ENCODE measurements around the gene NTM. TPM values are rescaled to one million over a fixed set of nuclear protein-coding genes. Genes with fewer than 3 reads are reported as not detected.

NTM gene
- total and polyA plus RNA-seq, 2 experiments from 2014 or later, result 25.9 to 49.0 TPM

DNA sequence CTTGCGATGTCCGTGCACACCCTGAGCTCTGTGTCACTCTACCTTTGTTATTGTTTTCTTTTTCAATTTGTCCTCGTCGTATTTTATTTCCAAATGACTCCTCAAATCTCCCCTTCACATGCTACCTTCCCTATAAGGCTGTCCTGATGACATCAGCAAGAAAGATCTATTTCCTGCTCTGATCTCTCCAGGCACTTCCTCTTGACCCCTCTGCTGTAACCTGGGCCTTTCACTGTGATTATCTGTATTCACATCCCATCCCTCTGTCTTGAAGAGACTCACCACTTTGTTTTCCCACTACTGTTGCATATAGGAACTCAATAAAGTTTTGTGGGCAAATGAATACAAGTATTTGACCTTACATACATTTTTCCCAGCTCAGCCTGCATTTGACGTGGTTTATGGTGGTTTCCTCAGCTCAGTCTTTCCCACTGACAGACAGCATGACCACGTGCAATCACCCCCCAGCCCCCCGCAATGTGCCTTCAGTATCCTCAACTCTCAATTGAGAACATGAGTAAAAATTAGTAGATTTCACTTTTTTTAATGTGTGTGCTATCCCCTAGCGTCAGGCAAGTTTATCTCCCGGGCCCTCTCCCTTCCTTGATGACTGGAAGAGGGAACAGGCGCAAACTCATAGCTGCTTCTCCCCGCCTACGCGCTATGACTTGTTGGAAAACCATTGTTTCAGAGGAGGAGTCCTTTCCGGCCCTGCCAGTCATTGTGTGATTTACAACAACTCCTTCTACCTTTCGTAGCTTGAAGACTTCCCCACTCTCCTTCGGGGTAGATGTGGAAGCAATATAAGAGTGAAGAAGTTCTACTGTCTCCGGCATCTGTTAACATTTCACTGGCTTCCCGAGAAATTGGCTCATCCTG is 498.5 kb downstream of the NTM start:
- no peak overlapping the region for H3K9ac ChIP-seq
- WGBS, 2 experiments (ENCODE audit: low coverage in 1 of 2, low lambda C conversion rate in 2 of 2, missing lambda C conversion rate in 2 of 2), result 86 to 87% methylated on average over 18 of the region's 18 CpGs
- no peak overlapping the region for H3K4me3 ChIP-seq
- no peak overlapping the region for H3K4me2 ChIP-seq (ENCODE audit: unreplicated experiment)
- TF ChIP-seq EZH2 (IDR thresholded peaks at IDR 0.05; ENCODE audit: insufficient read depth, poor library complexity, severe bottlenecking) (no peak), EZH2phosphoT487 (IDR thresholded peaks at IDR 0.05; ENCODE audit: insufficient read depth, low read depth) (no peak)
- no peaks in the 10 kb centered on the region for H3K36me3 ChIP-seq (ENCODE audit: low read depth)
- no peaks in the 10 kb centered on the region for H3K9me2 ChIP-seq (ENCODE audit: insufficient read depth)
- no peaks in the 10 kb centered on the region for H3K4me1 ChIP-seq (ENCODE audit: insufficient read depth)
- no peak for DNase-seq
- H3K9me3 ChIP-seq (ENCODE audit: low read depth), result no peaks in the 10 kb centered on the region
- H3F3A ChIP-seq (ENCODE audit: insufficient read depth), result no peaks in the 10 kb centered on the region
- no peak overlapping the region for H3K27ac ChIP-seq
- no peaks in the 10 kb centered on the region for H3K79me2 ChIP-seq (ENCODE audit: insufficient read depth)
- H2AFZ ChIP-seq, result peak overlapping the region; percentile 51; the same call in 1 of the 2 replicates
- no peaks in the 10 kb centered on the region for H4K20me1 ChIP-seq (ENCODE audit: insufficient read depth)
- in situ Hi-C loops (cut with MboI), result loop anchor here (10.0 kb wide), 1 partner anchor 256 kb away; no protein-coding TSS in a partner anchor
- no peaks in the 10 kb centered on the region for H3K27me3 ChIP-seq (replicated peaks; ENCODE audit: insufficient read depth)

DNA sequence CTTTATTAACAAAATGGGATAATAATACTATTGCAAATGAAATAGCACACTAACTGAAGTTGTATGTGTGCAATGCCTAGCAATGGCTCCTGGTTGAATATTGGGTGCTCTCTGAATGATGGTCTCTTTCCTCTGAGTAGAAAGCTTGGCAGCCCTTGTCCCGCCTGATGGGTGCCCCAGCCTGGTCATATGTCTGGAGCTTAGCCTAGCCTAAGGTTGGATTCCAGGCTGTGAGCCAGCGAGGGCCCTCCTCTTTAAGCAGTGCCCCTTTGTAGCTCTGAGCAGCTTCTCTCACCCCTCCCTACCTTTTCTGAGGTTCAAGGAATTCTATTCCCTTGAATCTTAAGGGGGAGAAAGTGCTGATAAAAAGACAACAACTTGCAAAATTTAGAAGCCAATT is 499.9 kb downstream of the NTM start:
- Histone ChIP-seq H3F3A (ENCODE audit: insufficient read depth) (peaks cover 4% of the 10 kb centered on the region; the same call in 1 of the 2 replicates), H3K79me2 (ENCODE audit: insufficient read depth) (no peaks in the 10 kb centered on the region), H3K9me2 (ENCODE audit: insufficient read depth) (no peaks in the 10 kb centered on the region), H3K4me1 (ENCODE audit: insufficient read depth) (no peaks in the 10 kb centered on the region), H3K9ac (no peak overlapping the region), H3K36me3 (ENCODE audit: low read depth) (no peaks in the 10 kb centered on the region), H4K20me1 (ENCODE audit: insufficient read depth) (no peaks in the 10 kb centered on the region), H2AFZ (no peak overlapping the region), H3K4me2 (ENCODE audit: unreplicated experiment) (no peak overlapping the region), H3K9me3 (ENCODE audit: low read depth) (no peaks in the 10 kb centered on the region), H3K27me3 (replicated peaks; ENCODE audit: insufficient read depth) (no peaks in the 10 kb centered on the region), H3K27ac (no peak overlapping the region), H3K4me3 (no peak overlapping the region)
- no peak for TF ChIP-seq EZH2 (IDR thresholded peaks at IDR 0.05; ENCODE audit: insufficient read depth, poor library complexity, severe bottlenecking)
- TF ChIP-seq EZH2phosphoT487 (IDR thresholded peaks at IDR 0.05; ENCODE audit: insufficient read depth, low read depth), result no peak
- in situ Hi-C loops (cut with MboI), result no loop called here
- 94 to 96% methylated on average over 2 of the region's 2 CpGs for WGBS, 2 experiments (ENCODE audit: low coverage in 1 of 2, low lambda C conversion rate in 2 of 2, missing lambda C conversion rate in 2 of 2)
- no peak for DNase-seq

DNA sequence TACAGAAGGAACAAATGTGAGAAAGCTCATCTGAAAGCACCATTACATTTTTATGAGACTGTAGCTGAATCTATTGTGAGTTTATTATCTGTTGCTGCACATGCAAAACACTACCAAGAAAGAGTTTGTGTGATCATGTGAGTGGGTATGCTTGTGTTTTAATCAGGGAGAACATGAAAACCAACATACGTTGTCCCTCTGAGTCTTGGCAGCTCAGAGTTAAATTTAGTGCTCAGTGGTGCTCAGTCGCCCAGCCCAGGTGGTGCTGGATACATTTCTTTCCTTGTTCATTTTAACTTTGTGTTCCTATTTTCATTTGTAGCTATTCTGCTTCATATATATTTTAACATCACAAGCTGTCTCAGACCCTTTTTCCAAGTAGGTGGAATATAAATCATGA is 500.6 kb downstream of the NTM start:
- Histone ChIP-seq H3F3A (ENCODE audit: insufficient read depth) (peaks cover 5% of the 10 kb centered on the region; the same call in 1 of the 2 replicates), H3K79me2 (ENCODE audit: insufficient read depth) (no peaks in the 10 kb centered on the region), H3K27ac (no peak overlapping the region), H3K4me3 (no peak overlapping the region), H3K36me3 (ENCODE audit: low read depth) (no peaks in the 10 kb centered on the region), H3K4me2 (ENCODE audit: unreplicated experiment) (no peak overlapping the region), H3K9ac (no peak overlapping the region), H3K27me3 (replicated peaks; ENCODE audit: insufficient read depth) (no peaks in the 10 kb centered on the region), H3K9me2 (ENCODE audit: insufficient read depth) (no peaks in the 10 kb centered on the region), H3K4me1 (ENCODE audit: insufficient read depth) (no peaks in the 10 kb centered on the region), H2AFZ (no peak overlapping the region), H4K20me1 (ENCODE audit: insufficient read depth) (no peaks in the 10 kb centered on the region), H3K9me3 (ENCODE audit: low read depth) (no peaks in the 10 kb centered on the region)
- 95 to 97% methylated on average over 2 of the region's 2 CpGs for WGBS, 2 experiments (ENCODE audit: low coverage in 1 of 2, low lambda C conversion rate in 2 of 2, missing lambda C conversion rate in 2 of 2)
- no peak for DNase-seq
- in situ Hi-C loops (cut with MboI), result no loop called here
- TF ChIP-seq EZH2phosphoT487 (IDR thresholded peaks at IDR 0.05; ENCODE audit: insufficient read depth, low read depth), result no peak
- no peak for TF ChIP-seq EZH2 (IDR thresholded peaks at IDR 0.05; ENCODE audit: insufficient read depth, poor library complexity, severe bottlenecking)

DNA sequence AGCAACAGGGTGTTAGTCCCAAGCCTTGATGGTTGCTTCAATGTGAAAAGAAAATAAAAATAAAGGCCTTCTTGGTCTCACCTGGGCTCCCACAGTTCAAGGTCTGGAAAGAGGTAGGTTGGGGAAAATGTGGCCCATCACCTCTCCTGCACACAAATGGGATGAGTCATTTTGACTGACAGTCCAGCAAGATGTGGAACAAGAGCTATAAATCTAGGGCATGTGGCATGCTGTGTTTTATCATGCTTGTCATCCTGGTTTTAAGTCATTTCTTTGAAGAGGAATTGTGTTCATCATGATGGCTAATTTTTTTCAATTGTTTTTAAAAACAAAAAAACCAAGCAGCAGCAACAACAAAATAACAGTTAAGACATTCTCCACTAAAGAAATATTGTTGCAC is 503.7 kb downstream of the NTM start:
- Histone ChIP-seq H3K4me1 (ENCODE audit: insufficient read depth) (no peaks in the 10 kb centered on the region), H3K27ac (no peak overlapping the region), H3K9me2 (ENCODE audit: insufficient read depth) (no peaks in the 10 kb centered on the region), H3K4me3 (no peak overlapping the region), H3F3A (ENCODE audit: insufficient read depth) (peaks cover 5% of the 10 kb centered on the region; the same call in 1 of the 2 replicates), H4K20me1 (ENCODE audit: insufficient read depth) (no peaks in the 10 kb centered on the region), H2AFZ (no peak overlapping the region), H3K9me3 (ENCODE audit: low read depth) (no peaks in the 10 kb centered on the region), H3K36me3 (ENCODE audit: low read depth) (no peaks in the 10 kb centered on the region), H3K9ac (no peak overlapping the region), H3K27me3 (replicated peaks; ENCODE audit: insufficient read depth) (no peaks in the 10 kb centered on the region), H3K79me2 (ENCODE audit: insufficient read depth) (no peaks in the 10 kb centered on the region), H3K4me2 (ENCODE audit: unreplicated experiment) (no peak overlapping the region)
- TF ChIP-seq EZH2phosphoT487 (IDR thresholded peaks at IDR 0.05; ENCODE audit: insufficient read depth, low read depth), result no peak
- no peak for TF ChIP-seq EZH2 (IDR thresholded peaks at IDR 0.05; ENCODE audit: insufficient read depth, poor library complexity, severe bottlenecking)
- no peak for DNase-seq
- in situ Hi-C loops (cut with MboI), result no loop called here

Data from GM23248 (cell line).